SU-DHL-6 (cell line): ENCODE measurements around the gene TECTA.
"Not testable (repeated sequence)": the region's sequence is repeated elsewhere in the genome, so short reads cannot be mapped to it uniquely, and the experiment has no call there.

ENCODE experiments used
- H2AFZ ChIP-seq: fragments of 200-600 bp; sonication (generic); 2 replicates; pipeline ENCODE4 v1.6.1; 2014; ENCODE audit warnings: low read depth, mild to moderate bottlenecking, moderate library complexity, mixed read lengths, antibody characterized with exemption, low read length; ENCODE audit not compliant: severe bottlenecking
- H3F3A ChIP-seq: fragments of 200-600 bp; shearing (Covaris generic); 2 replicates; pipeline ENCODE4 v1.6.0; 2016; ENCODE audit warnings: antibody characterized with exemption, mild to moderate bottlenecking; ENCODE audit not compliant: insufficient read depth
- H3K27ac ChIP-seq: fragments of 200-600 bp; sonication (generic); 2 replicates; pipeline ENCODE4 v1.5.1; 2016; ENCODE audit warnings: low read depth, mild to moderate bottlenecking, low read length, moderate library complexity, mixed read lengths
- H3K27me3 ChIP-seq: fragments of 200-600 bp; sonication (generic), shearing (Covaris generic); 2 replicates; pipeline ENCODE4 v1.6.0; 2014; ENCODE audit warnings: mild to moderate bottlenecking, low read length
- H3K36me3 ChIP-seq: fragments of 200-600 bp; sonication (generic); 2 replicates; pipeline ENCODE4 v1.6.1; 2014; ENCODE audit warnings: mild to moderate bottlenecking, low read length, mixed read lengths
- H3K4me2 ChIP-seq: fragments of 300-600, 200-600 bp; shearing (Covaris generic), sonication (generic); 2 replicates; pipeline ENCODE4 v1.6.0; 2014; ENCODE audit warnings: low read length, low read depth, mild to moderate bottlenecking; ENCODE audit not compliant: poor library complexity, severe bottlenecking
- H3K4me3 ChIP-seq: fragments of 200-600 bp; sonication (generic); 2 replicates; pipeline ENCODE4 v1.5.1; 2014; ENCODE audit warnings: antibody characterized with exemption, low read length, mild to moderate bottlenecking, mixed read lengths; ENCODE audit not compliant: insufficient read depth, poor library complexity, severe bottlenecking
- H3K79me2 ChIP-seq: fragments of 200-600 bp; sonication (generic); 2 replicates; pipeline ENCODE4 v1.6.1; 2014; ENCODE audit warnings: mild to moderate bottlenecking, low read length, moderate library complexity; ENCODE audit not compliant: insufficient read depth
- H3K9ac ChIP-seq: fragments of 200-600 bp; sonication (generic); 2 replicates; pipeline ENCODE4 v1.7.0; 2014; ENCODE audit warnings: mild to moderate bottlenecking, low read length
- H3K9me2 ChIP-seq: fragments of 200-600 bp; sonication (generic); replicated peaks from 2 replicates; pipeline ENCODE4 v1.6.1; 2014; ENCODE audit warnings: low read length; ENCODE audit not compliant: insufficient read depth
- H3K9me3 ChIP-seq: fragments of 200-600 bp; sonication (generic); 2 replicates; pipeline ENCODE4 v1.6.1; 2014; ENCODE audit warnings: low read length, mixed read lengths; ENCODE audit not compliant: insufficient read depth
- H4K20me1 ChIP-seq: fragments of 200-600 bp; sonication (generic); 2 replicates; pipeline ENCODE4 v1.6.1; 2014; ENCODE audit warnings: low read depth, mild to moderate bottlenecking, antibody characterized with exemption, low read length, moderate library complexity, mixed read lengths
- CTCF ChIP-seq: fragments of 200-600 bp; sonication (generic); IDR thresholded peaks from one replicate; pipeline ENCODE4 v1.5.1; 2017; ENCODE audit warnings: antibody characterized with exemption, mild to moderate bottlenecking, low read length, moderate library complexity; ENCODE audit not compliant: insufficient read depth, poor library complexity, severe bottlenecking
- EZH2phosphoT487 ChIP-seq: fragments of 200-600 bp; sonication (generic), shearing (Covaris generic); conservative IDR thresholded peaks from 2 replicates; pipeline ENCODE4 v1.6.1; 2018; ENCODE audit warnings: mild to moderate bottlenecking, antibody characterized with exemption, low read length, moderate library complexity, mixed read lengths

Gene TECTA

GRCh38 chr11:121110871-121111724 lies 10.1 kb downstream of the TECTA start:
- Histone ChIP-seq H3K27ac (no peak overlapping the region), H3K4me2 (no peak overlapping the region), H3K79me2 (no peaks in the 10 kb centered on the region), H3K4me3 (no peak overlapping the region), H4K20me1 (no peaks in the 10 kb centered on the region), H3K9ac (no peak overlapping the region), H3K36me3 (no peaks in the 10 kb centered on the region), H3K9me3 (no peaks in the 10 kb centered on the region), H3K9me2 (no peaks in the 10 kb centered on the region), H3K27me3 (no peaks in the 10 kb centered on the region), H2AFZ (no peak overlapping the region), H3F3A (no peaks in the 10 kb centered on the region)
- no peak for TF ChIP-seq CTCF
- no peak for TF ChIP-seq EZH2phosphoT487

- Histone ChIP-seq H3K9me2 (no peaks in the 10 kb centered on the region), H3K9ac (no peak overlapping the region), H2AFZ (no peak overlapping the region), H3K4me3 (no peak overlapping the region), H3F3A (no peaks in the 10 kb centered on the region), H3K79me2 (no peaks in the 10 kb centered on the region), H3K9me3 (no peaks in the 10 kb centered on the region), H4K20me1 (no peaks in the 10 kb centered on the region), H3K27me3 (no peaks in the 10 kb centered on the region), H3K27ac (no peak overlapping the region), H3K4me2 (no peak overlapping the region), H3K36me3 (no peaks in the 10 kb centered on the region)
- TF ChIP-seq EZH2phosphoT487 (no peak), CTCF (peak; percentile 50)
These were observed 11.7 kb downstream of the TECTA start for GRCh38 chr11:121112498-121113455.

- no peak overlapping the region for H3K4me2 ChIP-seq
- no peaks in the 10 kb centered on the region for H3K27me3 ChIP-seq
- no peak overlapping the region for H2AFZ ChIP-seq
- no peaks in the 10 kb centered on the region for H3K9me2 ChIP-seq
- no peak overlapping the region for H3K4me3 ChIP-seq
- no peak overlapping the region for H3K27ac ChIP-seq
- no peaks in the 10 kb centered on the region for H3K36me3 ChIP-seq
- no peaks in the 10 kb centered on the region for H3K79me2 ChIP-seq
- no peaks in the 10 kb centered on the region for H4K20me1 ChIP-seq
- no peaks in the 10 kb centered on the region for H3K9me3 ChIP-seq
- no peaks in the 10 kb centered on the region for H3F3A ChIP-seq
- TF ChIP-seq CTCF (no peak), EZH2phosphoT487 (no peak)
- no peak overlapping the region for H3K9ac ChIP-seq
These were observed 12.6 kb downstream of the TECTA start for GRCh38 chr11:121113611-121114010.

- not testable (repeated sequence) for H3K27me3 ChIP-seq, H3K36me3 ChIP-seq, H4K20me1 ChIP-seq, H3K9me2 ChIP-seq, H3F3A ChIP-seq, H2AFZ ChIP-seq, H3K27ac ChIP-seq, H3K9me3 ChIP-seq, H3K9ac ChIP-seq, H3K79me2 ChIP-seq, H3K4me2 ChIP-seq, H3K4me3 ChIP-seq
These were observed 14.0 kb downstream of the TECTA start for GRCh38 chr11:121115024-121115423.
